Peyer's patch (tissue), 4 donors: Measurements from ENCODE around the gene MXD4.

Experiments
- POLR2A ChIP-seq, 2 donors: fragments of 450-650 bp; IDR thresholded peaks; one replicate each; pipeline ENCODE4 v1.5.1; 2017; ENCODE audit warnings: antibody characterized with exemption in 2 of 2, mild to moderate bottlenecking in 2 of 2, moderate library complexity in 2 of 2
- TF ChIP-seq, protein P1 (sequence below), 6 experiments: fragments of 450-650 bp in 4 of 6; fragments of 200-600 bp in 2 of 6; sonication (generic) in 1 of 6; IDR thresholded peaks; one replicate each; pipeline ENCODE4 v1.5.1; 2017 to 2019; ENCODE audit warnings: antibody characterized with exemption in 6 of 6, mild to moderate bottlenecking in 3 of 6, moderate library complexity in 1 of 6

GRCh38 chr4:2259541-2260343 lies 2.2 kb downstream of the MXD4 start:
- TF ChIP-seq, protein P1, sequence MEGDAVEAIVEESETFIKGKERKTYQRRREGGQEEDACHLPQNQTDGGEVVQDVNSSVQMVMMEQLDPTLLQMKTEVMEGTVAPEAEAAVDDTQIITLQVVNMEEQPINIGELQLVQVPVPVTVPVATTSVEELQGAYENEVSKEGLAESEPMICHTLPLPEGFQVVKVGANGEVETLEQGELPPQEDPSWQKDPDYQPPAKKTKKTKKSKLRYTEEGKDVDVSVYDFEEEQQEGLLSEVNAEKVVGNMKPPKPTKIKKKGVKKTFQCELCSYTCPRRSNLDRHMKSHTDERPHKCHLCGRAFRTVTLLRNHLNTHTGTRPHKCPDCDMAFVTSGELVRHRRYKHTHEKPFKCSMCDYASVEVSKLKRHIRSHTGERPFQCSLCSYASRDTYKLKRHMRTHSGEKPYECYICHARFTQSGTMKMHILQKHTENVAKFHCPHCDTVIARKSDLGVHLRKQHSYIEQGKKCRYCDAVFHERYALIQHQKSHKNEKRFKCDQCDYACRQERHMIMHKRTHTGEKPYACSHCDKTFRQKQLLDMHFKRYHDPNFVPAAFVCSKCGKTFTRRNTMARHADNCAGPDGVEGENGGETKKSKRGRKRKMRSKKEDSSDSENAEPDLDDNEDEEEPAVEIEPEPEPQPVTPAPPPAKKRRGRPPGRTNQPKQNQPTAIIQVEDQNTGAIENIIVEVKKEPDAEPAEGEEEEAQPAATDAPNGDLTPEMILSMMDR (IDR thresholded peaks at IDR 0.05) = no peak
- TF ChIP-seq POLR2A (IDR thresholded peaks at IDR 0.05) = no peak
